GM18858 (cell line): ENCODE data around the gene LRRTM2.
"Not testable (repeated sequence)": the region's sequence is repeated elsewhere in the genome, so short reads cannot be mapped to it uniquely, and the experiment has no call there.

Source experiments
- ATAC-seq: cut with Tn5 transposase; IDR thresholded peaks from one replicate; pipeline ENCODE4 v1.9.1; 2021; ENCODE audit not compliant: unreplicated experiment

Gene LRRTM2, protein sequence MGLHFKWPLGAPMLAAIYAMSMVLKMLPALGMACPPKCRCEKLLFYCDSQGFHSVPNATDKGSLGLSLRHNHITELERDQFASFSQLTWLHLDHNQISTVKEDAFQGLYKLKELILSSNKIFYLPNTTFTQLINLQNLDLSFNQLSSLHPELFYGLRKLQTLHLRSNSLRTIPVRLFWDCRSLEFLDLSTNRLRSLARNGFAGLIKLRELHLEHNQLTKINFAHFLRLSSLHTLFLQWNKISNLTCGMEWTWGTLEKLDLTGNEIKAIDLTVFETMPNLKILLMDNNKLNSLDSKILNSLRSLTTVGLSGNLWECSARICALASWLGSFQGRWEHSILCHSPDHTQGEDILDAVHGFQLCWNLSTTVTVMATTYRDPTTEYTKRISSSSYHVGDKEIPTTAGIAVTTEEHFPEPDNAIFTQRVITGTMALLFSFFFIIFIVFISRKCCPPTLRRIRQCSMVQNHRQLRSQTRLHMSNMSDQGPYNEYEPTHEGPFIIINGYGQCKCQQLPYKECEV

DNA sequence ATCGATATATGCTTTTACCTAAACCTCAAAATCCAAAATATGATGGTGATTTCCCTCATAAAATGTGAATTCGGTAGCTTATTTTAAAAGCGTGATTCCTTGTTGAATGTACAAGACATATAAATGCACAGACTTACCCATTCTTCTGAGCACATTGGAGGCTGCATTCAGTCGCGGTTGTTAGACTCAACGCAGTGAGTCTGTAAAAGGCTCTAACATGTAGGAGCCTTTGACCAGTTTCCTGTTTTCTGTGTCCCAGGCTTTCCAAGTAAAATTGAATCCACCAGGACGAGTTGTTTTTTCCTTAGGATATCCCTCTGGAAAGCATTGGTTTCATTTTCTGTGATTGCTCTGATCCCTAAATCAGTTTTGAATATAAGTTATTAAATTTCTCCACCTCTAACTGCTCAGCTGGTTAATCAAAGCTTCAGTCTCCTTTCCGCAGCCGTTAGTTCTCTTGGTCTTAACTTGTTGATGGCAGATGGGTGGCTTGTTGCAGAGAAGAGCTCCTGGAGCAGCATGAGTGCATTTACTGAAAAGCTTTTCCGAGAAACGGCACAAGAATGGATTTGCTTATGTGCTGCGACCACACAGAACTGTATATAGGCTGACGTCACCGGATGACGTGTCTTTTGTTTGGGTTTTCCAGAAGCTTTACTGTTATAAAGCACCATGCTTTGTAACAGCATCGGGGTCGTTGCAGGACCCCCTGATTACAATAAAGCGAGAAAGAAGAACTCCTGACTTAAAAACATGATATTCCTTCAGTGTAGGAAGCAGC, at the start of gene LRRTM2:
LRRTM2 (minus strand) TSS at position 565 of the 781 bp plus-strand sequence; CDS start at position 141, 424 bp downstream.
- ATAC-seq = no peak

DNA sequence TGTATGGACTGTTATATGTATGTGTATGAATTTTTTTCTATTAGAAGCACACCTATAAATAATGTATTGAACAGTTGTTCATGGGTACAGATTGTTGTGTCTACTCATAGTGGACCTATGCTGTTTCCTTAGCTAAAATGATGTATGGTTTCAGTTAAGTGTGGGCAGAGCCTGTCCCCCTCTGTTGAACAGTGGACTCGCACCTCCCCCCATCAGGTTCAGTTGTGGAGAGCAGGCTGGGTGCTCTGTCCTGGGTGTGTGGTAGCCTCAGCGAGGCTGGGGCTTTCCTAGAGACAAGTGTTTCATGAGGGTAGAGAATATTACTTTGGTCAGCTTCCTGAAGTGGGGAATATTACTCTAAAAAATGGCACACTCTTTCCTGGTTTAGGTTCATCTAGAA, 47.4 kb upstream of the LRRTM2 start:
- no peak for ATAC-seq

DNA sequence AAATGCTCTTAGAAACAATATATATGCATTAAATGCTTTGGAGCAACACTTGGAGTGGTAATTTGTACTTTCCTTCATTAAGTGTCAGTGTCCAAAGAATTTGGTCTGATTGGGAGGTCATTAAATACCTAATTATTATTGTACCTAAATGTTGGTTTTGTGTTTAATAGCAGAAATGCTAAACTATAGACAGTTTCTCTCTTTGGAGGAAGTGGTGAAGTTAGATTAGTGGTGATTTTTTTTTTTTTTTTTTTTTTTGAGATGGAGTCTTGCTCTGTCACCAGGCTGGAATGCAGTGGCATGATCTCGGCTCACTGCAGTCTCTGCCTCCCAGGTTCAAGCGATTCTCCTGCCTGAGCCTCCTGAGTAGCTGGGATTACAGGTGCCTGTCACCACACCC, 46.2 kb upstream of the LRRTM2 start:
- not testable (repeated sequence) for ATAC-seq

DNA sequence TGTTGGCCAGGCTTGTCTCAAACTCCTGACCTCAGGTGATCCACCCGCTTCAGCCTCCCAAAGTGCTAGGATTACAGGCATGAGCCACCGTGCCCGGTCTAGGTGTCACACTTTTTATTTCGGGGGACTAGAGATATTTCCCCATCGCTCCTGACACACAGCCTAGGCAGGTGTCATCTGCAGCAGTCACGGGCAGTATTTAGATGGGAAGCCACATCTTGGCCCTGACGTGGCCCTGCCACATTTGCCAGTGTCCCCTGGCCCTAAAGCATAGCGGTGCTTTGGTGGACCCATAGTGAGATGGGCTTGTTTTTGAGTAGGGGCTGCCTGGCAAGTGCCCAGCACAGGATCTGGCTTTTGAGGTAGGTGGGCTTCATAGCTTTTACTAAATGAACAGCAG, 45.0 kb upstream of the LRRTM2 start:
- no peak for ATAC-seq

DNA sequence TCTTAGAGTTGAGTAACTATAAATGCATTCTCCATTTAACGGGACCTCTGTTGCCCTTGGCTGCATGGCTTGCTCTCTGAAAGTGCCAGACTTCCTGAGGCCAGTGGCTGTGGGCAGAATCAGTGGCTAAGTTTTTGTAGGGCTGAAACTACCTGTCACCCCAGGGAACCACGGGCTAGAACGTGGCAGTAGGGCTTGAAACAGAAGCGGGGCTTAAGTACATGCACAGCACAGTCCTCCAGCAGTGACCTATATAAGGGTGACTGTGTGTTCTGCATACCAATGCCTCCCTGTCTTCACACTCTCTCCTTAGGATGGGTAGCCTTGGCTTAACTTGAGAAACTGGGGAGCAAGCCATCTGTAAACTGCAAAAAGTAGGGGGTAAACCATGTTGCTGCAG, 43.6 kb upstream of the LRRTM2 start:
- ATAC-seq = no peak

DNA sequence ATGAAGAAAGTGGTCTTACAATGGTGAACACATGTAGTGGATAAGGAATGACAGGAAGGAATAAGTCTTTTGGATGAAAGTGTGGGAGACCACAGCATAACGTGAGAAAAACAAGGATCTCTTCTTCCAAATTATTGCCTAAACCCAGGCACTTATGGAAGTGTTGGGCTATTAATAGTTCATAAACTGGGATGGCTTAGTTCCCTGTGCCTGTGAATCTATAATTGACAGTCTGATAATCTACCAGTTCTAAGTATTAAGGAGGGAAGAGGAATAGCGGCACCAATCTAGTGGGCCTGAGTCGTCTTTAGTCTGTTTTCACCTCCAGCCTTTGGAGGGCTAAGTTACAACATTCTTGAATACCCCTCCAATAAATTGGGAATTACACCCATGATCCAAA, 39.2 kb upstream of the LRRTM2 start:
- ATAC-seq = no peak

DNA sequence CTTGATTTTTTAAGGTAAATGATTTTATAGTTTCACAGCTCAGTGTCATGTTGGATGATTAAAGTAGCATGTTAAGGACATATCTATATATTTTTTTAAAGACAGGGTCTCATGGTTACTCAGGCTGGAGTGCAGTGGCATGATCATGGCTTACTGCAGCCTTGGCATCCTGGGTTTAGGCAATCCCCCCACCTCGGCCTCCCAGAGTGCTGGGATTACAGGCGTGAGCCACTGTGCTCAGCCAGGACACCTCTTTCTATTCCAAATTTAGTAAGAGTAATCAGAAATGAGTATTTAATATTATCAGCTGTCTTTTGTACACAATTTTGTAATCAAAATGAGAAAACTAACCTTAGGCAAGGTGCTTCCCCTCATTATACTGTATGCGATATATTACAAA, 38.6 kb upstream of the LRRTM2 start:
- no peak for ATAC-seq

DNA sequence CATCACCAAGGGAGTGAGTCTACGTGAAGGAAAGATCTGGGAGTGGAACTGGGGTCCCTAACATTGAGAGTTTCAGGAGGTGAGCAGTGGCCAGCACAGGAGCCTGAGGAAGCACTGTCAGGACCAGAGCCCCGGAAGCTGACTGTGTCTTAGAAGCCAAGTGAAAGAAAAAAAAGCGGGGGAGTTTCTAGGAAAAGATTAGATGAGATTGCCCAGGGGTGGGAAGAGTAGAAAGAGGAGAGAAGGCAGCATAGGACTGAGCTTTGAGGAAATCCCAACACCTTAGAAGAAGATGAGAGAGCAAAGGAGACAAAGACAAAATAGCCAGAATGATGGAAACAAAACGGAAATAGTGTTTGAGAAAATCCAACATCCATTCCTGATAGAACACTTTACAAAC, 37.0 kb upstream of the LRRTM2 start:
- ATAC-seq = no peak

DNA sequence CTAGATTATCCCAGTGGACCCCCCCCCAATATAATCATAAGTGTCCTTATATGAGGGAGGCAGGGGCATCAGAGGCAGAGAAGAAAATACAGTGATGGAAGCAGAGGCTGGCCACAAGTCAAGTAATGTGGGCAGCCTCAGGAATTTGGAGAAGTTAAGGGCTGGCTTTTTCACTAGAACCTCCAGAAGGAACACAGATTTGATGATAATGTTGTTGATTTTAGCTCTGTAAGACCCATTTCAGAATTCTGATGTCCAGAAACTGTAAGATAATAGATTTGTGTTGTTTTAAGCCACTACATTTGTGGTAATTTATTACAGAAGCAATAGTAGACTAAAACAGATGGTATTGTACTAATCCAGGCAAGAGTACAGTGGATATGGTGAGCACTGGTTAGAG, 36.3 kb upstream of the LRRTM2 start:
- ATAC-seq = no peak

DNA sequence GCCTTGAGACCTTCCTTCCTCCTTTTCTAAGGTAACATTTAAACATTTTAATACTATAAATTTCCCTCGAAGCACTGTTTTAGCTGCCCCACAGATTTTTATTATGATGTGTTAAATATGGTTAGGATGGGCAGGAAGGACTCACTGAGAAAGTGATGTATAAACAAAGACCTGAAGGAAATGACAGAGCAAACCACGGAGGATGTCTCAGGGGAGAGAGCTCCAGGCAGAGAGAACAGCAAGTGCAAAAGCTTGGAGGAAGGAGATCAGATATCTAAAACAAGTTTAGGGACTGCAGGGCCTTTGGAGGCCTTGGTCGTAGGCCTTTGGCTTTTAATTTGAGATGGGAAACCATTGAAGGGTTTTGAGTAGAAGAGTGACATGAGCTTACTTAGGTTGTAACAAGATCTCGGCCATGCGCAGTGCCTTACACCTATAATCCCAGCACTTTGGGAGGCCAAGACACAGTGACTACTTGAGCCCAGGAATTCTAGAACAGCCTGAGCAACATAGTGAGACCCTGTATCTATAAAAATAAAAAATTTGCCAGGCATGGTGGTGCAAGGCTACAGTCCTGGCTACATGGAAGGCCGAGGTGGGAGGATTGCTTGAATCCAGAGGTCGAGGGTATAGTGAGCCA, 35.5 kb upstream of the LRRTM2 start:
- no peak for ATAC-seq

DNA sequence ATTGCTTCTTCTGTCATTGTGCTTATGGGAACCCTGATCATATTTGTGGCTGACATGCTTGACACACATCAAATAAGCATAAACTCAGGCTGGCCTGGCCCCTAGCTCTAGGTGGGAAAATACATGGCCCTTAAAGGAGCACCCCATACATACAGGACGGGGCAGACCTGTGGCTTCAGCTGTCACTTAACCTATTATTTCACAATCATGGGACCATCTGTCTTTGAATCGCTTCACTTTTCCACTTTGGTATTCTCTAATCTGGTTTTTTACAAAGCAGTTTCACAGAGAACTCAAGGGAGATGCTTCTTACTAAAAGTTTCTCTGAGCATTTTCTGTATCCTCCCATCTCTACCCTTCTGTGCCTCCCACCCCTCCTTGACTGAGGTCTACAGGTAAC, 34.6 kb upstream of the LRRTM2 start:
- no peak for ATAC-seq

DNA sequence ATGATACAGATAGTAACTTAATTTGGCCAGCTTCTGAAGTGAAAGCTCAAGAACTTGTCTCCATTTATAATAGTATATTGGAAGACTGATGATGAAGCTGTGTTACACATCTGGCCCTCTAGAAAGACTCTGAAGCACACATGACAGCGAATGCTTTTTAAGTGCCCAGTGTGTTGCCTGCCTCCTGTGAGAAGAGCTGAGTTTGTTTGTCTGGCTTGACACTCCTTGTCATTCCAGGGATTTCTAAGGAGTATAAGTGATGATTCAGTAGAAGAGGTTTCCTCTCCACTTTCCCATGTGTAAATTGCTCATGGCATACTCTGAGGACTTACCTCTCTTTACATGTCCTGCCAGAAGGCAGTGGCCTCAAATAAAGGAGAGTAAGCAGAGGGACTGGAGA, 30.4 kb upstream of the LRRTM2 start:
- ATAC-seq = no peak

DNA sequence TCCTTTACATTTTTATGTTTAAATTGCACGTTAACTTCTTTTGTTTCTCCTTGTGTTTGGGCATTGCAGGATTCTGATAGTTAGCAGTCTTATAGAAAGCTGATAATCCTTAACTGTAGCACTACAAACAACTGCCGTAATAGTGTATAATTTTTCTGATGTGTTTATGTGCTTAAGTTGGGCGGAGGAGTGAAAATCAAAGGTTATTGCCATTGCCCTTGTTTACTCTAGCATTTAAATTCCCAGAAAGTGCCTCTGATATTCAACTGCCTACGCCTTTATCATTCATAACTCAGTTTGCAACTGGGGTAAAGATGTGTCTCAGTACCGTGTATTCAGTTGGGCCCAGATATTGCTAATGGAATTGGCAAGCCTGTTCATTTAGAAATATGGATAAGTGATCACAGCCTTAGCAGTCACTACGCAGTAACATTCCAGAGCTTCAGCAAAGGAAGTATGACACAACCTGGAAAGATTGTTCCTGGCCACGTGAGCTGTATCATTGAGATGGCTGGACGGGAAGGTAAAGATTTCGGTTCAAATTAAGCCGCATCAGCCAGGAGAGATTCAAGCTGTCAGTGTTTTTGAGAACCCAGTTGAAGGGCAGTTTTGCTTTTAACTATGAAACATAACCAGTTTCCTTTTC, 28.1 kb upstream of the LRRTM2 start:
- ATAC-seq = no peak

DNA sequence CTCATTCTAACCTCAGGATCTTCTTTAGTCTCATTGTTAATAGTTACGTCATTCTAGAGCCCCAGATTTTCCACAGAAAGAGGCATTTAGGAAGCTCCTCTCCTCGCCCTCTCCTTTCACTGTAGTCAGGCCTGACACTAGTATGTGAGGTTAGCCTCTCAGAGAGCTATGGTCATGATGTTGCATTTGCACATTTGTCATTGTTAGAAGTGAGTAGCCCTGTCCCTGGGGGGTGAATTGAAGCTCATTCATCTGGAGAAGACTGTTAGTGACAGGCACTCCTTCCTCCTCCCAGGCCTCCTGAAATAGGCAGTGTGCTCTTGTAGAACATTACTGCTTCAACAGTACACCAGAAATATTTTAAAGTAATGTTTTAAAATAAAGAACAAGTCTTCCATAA, 26.6 kb upstream of the LRRTM2 start:
- no peak for ATAC-seq

DNA sequence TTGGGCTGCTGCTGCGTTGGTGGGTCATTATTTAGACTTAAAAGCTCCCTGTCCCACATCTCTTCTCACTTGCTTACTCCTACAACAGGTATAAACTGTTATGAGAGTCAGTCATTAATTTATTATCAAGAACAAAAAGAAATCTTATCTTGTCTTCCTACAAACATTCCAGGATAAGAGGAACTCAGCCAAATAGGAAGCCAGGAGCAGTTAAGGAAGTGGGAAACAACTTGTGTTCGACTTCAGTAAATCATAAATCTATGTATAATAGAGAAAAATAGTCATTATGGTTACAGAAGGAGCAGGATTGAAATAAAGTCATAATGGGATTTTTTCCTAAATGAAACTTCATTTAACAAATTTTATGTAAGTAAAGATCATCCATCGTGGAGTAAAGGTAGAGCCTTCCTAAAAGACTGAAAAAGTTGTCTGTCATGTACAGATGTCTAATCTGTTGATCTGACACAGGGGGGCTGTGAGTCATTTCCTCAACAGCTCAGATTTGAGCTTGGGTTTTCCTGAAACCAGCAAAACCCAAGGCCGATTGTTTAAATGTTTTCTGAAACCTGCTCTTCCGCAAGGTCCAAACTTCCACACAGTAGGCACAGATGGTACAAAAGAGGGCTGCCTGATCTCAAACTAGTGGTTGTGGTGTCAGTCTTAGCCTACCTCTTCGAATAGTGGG, 25.3 kb upstream of the LRRTM2 start:
- ATAC-seq = no peak

DNA sequence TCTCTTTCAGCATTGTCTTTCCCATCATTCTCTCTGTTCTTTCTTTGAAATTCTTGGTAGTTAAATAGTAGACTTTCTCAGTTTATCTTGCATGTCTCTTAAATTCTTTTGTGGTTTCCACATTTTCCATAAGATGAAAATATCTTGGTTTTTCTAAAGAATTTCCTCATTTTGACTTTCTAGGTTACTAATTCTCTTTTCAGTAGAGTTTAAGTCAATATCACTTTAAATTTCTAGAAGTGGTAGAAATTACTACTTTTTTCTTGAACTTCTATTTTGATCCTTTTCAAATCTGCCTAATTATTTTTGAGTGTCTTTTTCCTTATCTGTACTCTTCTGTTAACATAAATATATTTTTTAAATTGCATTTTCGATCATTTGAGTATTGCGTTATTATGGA, 23.6 kb upstream of the LRRTM2 start:
- no peak for ATAC-seq

DNA sequence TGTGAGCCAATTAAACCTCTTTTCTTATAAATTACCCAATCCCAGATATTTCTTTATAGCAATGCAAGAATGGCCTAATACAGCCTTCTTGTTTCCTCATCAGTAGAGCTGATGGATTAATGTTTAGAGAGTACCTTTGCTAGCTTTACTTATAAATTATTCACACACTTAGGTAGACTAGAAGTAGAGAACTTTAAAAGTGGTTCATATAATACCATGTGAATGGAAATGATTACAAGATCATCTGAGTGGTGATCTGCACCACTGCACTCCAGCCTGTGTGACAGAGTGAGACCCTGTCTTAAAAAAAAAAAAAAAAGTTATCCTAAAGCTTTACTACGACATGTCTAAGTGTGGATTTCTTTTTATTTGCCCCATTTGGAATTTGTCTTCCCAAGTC, 23.2 kb upstream of the LRRTM2 start:
- ATAC-seq = no peak

DNA sequence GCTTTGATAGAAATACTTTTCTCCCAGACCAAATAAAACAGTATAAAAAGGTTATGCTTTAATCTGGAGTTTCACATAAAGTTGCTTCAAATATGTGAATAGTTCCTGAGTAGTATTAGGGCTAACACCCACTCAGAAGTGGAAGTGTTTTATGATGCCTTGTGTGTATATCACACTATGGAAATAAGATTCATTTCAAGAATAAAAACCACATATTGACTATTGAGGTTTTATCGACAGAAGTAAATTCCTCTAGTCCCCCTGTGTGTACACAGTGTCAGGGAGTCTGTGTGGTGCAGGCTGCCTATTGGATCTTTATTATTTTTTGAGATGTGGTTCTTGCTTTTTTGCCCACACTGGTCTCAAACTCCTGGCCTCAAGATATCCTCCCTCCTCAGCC, 20.8 kb upstream of the LRRTM2 start:
- no peak for ATAC-seq

DNA sequence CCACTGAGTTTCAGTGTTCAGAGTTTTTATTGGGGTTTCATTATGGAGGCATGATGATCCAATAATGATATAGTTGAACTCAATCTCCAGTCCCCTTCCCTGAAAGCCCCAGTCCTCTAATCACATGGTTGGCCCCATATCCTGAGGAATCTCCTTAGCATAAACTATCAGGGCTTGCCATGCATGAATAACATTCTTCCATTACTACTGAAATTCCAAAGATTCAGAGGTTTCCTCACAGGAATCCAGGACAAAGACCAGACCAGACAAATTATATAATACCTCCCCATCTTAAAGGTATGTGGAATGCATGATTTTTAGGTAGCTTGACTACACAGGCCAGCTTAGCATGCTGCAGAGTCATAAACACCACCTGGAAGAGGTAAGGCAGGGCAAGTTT, 15.5 kb upstream of the LRRTM2 start:
- ATAC-seq = no peak

DNA sequence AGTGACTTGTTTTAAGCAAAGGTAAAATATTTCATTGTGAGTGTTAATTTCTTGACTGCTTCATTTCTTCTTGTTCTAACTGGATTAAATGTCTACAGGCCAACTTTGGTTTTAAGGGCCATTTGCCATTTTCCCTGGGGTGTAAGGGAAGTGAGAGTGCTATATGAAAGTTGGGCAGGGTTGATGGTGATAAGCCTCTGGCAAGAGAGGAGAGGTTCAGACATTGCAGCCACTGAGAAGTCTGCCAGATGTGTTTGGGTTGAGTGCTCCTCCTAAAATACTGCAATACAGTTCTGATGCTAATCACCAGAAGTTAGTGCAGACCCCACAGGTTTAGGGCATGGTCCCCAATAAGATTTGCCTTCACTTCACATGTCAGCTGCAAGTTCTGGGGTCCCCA, 14.9 kb upstream of the LRRTM2 start:
- ATAC-seq = no peak

DNA sequence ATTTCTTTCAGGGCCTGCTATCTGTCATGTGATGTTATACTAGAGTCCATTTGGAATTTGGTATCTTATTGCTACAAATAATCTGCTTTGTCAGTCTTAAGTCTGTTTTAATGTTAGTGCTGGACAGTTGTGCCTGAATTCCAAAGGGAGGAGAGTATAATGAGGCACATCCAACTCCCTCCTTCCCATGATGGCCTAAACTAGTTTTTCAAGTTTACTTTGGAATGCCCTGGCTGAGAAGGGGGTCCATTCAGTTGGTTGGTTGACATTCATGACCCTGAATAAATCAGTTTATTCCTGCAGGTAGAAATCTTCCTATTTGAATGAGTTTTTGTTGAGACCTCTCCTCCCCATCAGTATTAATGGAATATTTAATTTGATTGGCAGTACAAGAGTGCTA, 9.4 kb upstream of the LRRTM2 start:
- ATAC-seq = no peak
